Measurements from ENCODE around the gene TFCP2.

TFCP2 gene

DNA sequence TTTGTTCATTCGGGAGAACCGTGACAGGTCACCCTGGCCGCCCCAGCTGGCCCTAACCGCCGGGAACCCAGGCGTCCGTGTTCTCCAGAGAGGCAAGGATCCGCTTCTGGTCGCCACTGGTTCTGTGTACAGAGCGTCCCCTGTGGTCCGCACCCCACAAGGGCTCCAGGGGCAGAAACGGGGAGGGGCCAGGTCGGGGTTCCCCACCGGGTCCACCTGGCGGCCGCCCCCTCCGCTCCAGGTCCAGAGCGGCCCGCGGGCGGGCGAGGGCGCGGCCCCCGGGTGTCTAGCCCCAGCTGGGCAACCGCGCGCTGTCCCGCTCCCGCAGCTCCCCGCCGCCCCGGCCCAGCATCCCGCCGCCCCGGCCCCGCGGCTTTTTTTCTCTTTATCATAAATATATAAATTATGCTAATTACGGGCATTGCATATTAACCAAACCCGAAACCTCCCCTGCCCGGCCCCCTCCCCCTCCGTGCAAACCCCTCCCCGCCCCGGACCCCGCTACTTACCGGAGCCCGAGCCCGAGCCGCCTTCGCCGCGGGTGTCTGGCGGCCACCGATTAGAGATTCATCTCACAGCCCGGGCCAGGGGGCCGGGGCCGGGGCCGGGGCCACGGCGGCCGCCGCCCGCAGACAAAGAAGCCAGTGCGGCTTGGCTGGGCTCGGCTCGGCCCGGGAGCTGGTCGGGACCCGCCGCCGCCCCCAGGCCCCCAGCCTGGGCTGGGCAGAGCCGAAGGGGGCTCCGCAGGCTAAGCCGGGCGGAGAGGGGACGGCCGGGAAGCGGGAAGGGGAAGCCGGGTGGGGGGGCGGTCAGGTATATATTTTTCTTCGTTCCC lies 44.4 kb upstream of the TFCP2 start:
- no peak overlapping the region for H3K27ac ChIP-seq
- TF ChIP-seq ZFX (IDR thresholded peaks at IDR 0.05), result no peak
- TF ChIP-seq, protein P1, sequence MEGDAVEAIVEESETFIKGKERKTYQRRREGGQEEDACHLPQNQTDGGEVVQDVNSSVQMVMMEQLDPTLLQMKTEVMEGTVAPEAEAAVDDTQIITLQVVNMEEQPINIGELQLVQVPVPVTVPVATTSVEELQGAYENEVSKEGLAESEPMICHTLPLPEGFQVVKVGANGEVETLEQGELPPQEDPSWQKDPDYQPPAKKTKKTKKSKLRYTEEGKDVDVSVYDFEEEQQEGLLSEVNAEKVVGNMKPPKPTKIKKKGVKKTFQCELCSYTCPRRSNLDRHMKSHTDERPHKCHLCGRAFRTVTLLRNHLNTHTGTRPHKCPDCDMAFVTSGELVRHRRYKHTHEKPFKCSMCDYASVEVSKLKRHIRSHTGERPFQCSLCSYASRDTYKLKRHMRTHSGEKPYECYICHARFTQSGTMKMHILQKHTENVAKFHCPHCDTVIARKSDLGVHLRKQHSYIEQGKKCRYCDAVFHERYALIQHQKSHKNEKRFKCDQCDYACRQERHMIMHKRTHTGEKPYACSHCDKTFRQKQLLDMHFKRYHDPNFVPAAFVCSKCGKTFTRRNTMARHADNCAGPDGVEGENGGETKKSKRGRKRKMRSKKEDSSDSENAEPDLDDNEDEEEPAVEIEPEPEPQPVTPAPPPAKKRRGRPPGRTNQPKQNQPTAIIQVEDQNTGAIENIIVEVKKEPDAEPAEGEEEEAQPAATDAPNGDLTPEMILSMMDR (conservative IDR thresholded peaks at IDR 0.05), result no peak

DNA sequence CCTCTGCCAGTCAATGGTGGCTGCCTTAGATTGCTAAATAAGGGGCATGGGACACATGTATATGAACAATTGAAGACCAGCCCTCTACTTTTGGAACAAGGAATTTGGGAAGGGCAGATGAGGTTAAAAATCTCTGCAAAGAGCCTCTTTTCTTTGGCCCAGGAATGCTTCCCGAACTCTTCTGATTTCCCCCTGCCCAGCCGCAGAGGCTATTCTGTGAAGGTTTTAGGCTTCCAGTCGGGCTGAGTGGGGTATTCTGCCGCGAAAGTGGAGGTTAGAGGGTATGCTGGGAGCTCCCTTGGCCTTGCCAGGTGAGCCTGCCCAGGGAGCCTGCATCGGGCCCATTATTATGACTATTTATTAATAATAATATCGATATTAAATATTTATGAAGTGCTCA lies 43.7 kb upstream of the TFCP2 start:
- H3K27ac ChIP-seq, result no peak overlapping the region
- no peak for TF ChIP-seq ZFX (IDR thresholded peaks at IDR 0.05)
- TF ChIP-seq, protein P1 (conservative IDR thresholded peaks at IDR 0.05), result no peak

DNA sequence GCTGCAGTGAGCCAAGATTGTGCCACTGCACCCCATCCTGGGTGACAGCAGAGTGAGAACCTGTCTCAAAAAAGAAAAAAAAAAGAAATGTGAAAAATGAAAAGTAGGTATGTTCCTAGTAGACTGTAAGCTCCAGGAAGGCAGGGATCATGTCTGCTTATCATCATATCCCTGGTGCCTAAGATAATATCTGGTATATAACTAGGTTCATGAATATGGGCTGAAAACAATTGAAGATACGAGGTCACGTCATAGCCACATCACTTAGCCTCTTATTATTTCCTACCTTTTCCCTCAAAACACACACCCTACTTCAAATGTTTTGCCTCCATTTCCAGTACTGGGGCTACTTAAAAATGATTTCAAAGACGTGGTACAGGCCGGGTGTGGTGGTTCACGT lies 42.0 kb upstream of the TFCP2 start:
- no peak for TF ChIP-seq ZFX (IDR thresholded peaks at IDR 0.05)
- TF ChIP-seq, protein P1 (conservative IDR thresholded peaks at IDR 0.05), result no peak
- no peak overlapping the region for H3K27ac ChIP-seq

DNA sequence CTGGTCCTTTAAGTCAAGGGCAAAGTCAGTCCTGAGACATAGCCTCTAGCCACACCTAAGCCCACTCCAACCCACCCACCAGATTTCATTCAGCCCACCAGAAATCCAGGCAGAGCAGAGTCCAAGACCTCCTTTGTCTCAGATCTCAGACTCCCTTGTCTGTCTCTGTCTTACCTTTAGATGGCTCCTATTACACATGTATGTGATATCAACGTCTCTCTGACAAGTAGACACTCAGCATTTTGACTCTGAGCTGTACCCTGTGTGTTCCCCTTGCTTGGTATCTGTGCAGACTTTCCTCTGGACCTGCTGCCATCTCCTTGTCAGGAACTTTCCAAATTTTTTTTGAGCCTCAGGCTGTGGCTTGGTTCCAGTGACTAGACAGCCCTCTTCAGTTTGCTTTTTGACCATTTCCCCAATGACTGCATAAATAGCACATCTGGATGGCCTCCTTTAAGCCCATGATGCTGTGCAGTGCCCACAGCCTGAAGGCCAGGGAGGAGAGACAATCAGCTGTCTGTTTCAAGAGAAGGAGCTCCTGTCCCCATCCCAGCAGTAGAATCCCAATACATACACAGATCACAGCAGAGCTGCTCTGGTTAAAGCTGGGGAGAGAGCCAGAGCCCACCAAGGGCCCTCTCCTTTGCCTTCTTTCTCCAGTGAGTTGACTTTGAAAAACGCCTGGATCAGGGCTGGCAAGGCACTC lies 37.9 kb upstream of the TFCP2 start:
- TF ChIP-seq, protein P1 (conservative IDR thresholded peaks at IDR 0.05), result no peak
- no peak for TF ChIP-seq ZFX (IDR thresholded peaks at IDR 0.05)
- H3K27ac ChIP-seq, result no peak overlapping the region

DNA sequence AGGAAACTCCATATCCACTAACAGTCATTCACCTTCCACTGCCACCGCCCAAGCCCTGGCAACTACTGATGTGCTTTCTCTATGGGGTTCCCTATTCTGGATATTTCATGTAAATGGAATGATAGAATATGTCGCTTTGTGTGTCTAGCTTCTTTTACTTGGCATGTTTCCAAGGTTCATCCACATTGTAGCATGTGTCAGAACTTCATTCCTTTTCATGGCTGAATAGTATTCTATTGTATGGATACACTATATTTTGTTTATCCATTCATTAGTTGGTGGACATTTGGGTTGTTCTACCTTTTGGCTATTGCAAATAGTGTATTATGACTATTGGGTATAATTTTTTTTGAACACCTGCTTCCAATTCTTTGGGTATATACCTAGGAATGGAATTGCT lies 36.3 kb upstream of the TFCP2 start:
- TF ChIP-seq, protein P1 (conservative IDR thresholded peaks at IDR 0.05), result no peak
- no peak for TF ChIP-seq ZFX (IDR thresholded peaks at IDR 0.05)
- no peak overlapping the region for H3K27ac ChIP-seq

DNA sequence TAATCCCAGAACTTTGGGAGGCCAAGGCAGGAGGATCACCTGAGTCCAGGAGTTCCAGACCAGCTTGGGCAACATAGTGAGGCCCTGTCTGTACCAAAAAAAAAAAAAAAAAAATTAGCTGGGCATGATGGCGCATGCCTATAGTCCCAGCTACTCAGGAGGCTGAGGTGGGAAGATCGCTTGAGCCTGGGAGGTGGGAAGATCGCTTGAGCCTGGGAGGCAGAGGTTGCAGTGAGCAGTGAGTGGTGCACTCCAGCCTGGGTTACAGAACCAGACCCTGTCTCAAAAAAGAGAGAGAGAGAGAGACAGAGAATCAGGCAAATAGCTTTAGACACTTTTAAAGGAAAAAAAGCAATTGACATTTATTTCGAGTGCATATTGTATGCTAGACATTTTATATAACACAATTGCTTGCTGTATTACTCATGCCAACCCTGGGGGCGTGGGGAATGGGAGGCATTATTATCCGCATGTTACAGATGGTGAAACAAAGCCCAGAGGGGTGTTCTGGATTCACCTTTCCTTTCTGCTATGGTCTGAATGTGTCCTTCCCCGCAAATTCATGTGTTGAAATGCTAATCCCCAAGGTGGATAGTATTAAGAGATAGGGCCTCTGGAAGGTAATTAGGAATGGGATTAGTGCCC lies 35.2 kb upstream of the TFCP2 start:
- TF ChIP-seq, protein P1 (conservative IDR thresholded peaks at IDR 0.05), result no peak
- no peak for TF ChIP-seq ZFX (IDR thresholded peaks at IDR 0.05)
- H3K27ac ChIP-seq, result no peak overlapping the region

DNA sequence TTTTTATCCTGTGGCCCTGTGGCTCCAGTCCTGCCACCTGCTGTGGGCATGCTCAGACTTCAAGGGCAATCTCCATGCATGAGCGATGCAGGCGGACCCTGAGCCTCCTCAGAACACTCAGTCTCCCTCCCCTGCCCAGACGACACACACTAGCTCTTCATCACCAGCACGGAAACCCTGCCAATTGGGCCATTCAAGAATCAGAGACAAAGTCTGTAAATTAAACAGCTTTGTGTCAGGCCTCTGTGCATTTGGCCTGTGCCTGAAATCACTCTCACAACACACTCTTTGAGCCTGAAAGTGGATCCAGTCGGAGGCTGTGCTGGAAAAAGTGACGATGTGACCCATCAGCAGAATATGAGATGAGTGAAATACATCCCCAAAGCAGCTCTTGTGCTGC lies 32.4 kb upstream of the TFCP2 start:
- H3K27ac ChIP-seq, result no peak overlapping the region
- no peak for TF ChIP-seq ZFX (IDR thresholded peaks at IDR 0.05)
- TF ChIP-seq, protein P1 (conservative IDR thresholded peaks at IDR 0.05), result no peak

All from C4-2B (cell line).